Measurements from ENCODE around the gene TRMT13. TPM values are rescaled to one million over a fixed set of nuclear protein-coding genes. Genes with fewer than 3 reads are reported as not detected.
A peak's percentile ranks its signal among the peaks of the same experiment; 100 is the strongest.

The TRMT13 gene
- total and polyA plus RNA-seq, 2 of the 13 experiments (the other 11 are each of a cell fraction or from before 2014, with no cell fraction given): 10.0 to 12.4 TPM

GRCh38 chr1:100132566-100133477 lies at the start of gene TRMT13, which contains the start of gene SASS6 (continued):
- TF ChIP-seq, protein P1, sequence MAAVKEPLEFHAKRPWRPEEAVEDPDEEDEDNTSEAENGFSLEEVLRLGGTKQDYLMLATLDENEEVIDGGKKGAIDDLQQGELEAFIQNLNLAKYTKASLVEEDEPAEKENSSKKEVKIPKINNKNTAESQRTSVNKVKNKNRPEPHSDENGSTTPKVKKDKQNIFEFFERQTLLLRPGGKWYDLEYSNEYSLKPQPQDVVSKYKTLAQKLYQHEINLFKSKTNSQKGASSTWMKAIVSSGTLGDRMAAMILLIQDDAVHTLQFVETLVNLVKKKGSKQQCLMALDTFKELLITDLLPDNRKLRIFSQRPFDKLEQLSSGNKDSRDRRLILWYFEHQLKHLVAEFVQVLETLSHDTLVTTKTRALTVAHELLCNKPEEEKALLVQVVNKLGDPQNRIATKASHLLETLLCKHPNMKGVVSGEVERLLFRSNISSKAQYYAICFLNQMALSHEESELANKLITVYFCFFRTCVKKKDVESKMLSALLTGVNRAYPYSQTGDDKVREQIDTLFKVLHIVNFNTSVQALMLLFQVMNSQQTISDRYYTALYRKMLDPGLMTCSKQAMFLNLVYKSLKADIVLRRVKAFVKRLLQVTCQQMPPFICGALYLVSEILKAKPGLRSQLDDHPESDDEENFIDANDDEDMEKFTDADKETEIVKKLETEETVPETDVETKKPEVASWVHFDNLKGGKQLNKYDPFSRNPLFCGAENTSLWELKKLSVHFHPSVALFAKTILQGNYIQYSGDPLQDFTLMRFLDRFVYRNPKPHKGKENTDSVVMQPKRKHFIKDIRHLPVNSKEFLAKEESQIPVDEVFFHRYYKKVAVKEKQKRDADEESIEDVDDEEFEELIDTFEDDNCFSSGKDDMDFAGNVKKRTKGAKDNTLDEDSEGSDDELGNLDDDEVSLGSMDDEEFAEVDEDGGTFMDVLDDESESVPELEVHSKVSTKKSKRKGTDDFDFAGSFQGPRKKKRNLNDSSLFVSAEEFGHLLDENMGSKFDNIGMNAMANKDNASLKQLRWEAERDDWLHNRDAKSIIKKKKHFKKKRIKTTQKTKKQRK (IDR thresholded peaks at IDR 0.05; ENCODE audit: low read length): no peak
- peak; percentile 98 for TF ChIP-seq KAT8 (CRISPR knock-in tag; IDR thresholded peaks at IDR 0.05)
- peak; percentile 84 for TF ChIP-seq ZNF335 (CRISPR knock-in tag; IDR thresholded peaks at IDR 0.05)
- peak; percentile 86; the same call in 1 of the 2 replicates for TF ChIP-seq YEATS4 (CRISPR knock-in tag; IDR thresholded peaks at IDR 0.05; ENCODE audit: borderline replicate concordance)
- TF ChIP-seq RFXAP (CRISPR knock-in tag; IDR thresholded peaks at IDR 0.05; ENCODE audit: borderline replicate concordance): peak; percentile 88
- no peak; the same call in 1 of the 2 replicates for TF ChIP-seq ZSCAN25 (CRISPR knock-in tag; IDR thresholded peaks at IDR 0.05)
- TF ChIP-seq MLXIP (CRISPR knock-in tag; IDR thresholded peaks at IDR 0.05; ENCODE audit: borderline replicate concordance): 0 out of 2 replicates have a peak, but pooled peaks have one; percentile 58
- TF ChIP-seq NFRKB (IDR thresholded peaks at IDR 0.05): no peak
- TF ChIP-seq FOXC1 (CRISPR knock-in tag; IDR thresholded peaks at IDR 0.05; ENCODE audit: borderline replicate concordance): 0 out of 2 replicates have a peak, but pooled peaks have one; percentile 50
- TF ChIP-seq NR2F1 (CRISPR knock-in tag; IDR thresholded peaks at IDR 0.05): no peak
- TF ChIP-seq GATAD2A (CRISPR knock-in tag; IDR thresholded peaks at IDR 0.05): peak; percentile 34; the same call in 1 of the 2 replicates
- peak; percentile 81; the same call in 1 of the 2 replicates for TF ChIP-seq CBFB (CRISPR knock-in tag; IDR thresholded peaks at IDR 0.05)
- no peak for TF ChIP-seq ZNF367 (CRISPR knock-in tag; IDR thresholded peaks at IDR 0.05; ENCODE audit: borderline replicate concordance)
- TF ChIP-seq, protein P2, sequence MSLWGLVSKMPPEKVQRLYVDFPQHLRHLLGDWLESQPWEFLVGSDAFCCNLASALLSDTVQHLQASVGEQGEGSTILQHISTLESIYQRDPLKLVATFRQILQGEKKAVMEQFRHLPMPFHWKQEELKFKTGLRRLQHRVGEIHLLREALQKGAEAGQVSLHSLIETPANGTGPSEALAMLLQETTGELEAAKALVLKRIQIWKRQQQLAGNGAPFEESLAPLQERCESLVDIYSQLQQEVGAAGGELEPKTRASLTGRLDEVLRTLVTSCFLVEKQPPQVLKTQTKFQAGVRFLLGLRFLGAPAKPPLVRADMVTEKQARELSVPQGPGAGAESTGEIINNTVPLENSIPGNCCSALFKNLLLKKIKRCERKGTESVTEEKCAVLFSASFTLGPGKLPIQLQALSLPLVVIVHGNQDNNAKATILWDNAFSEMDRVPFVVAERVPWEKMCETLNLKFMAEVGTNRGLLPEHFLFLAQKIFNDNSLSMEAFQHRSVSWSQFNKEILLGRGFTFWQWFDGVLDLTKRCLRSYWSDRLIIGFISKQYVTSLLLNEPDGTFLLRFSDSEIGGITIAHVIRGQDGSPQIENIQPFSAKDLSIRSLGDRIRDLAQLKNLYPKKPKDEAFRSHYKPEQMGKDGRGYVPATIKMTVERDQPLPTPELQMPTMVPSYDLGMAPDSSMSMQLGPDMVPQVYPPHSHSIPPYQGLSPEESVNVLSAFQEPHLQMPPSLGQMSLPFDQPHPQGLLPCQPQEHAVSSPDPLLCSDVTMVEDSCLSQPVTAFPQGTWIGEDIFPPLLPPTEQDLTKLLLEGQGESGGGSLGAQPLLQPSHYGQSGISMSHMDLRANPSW (CRISPR knock-in tag; IDR thresholded peaks at IDR 0.05; ENCODE audit: borderline replicate concordance): peak; percentile 65; the same call in 1 of the 2 replicates
- TF ChIP-seq SIX4 (CRISPR knock-in tag; IDR thresholded peaks at IDR 0.05): no peak
- 0 out of 2 replicates have a peak, but pooled peaks have one; percentile 41 for TF ChIP-seq ZSCAN21 (CRISPR knock-in tag; IDR thresholded peaks at IDR 0.05; ENCODE audit: borderline replicate concordance)
- TF ChIP-seq, protein P3, sequence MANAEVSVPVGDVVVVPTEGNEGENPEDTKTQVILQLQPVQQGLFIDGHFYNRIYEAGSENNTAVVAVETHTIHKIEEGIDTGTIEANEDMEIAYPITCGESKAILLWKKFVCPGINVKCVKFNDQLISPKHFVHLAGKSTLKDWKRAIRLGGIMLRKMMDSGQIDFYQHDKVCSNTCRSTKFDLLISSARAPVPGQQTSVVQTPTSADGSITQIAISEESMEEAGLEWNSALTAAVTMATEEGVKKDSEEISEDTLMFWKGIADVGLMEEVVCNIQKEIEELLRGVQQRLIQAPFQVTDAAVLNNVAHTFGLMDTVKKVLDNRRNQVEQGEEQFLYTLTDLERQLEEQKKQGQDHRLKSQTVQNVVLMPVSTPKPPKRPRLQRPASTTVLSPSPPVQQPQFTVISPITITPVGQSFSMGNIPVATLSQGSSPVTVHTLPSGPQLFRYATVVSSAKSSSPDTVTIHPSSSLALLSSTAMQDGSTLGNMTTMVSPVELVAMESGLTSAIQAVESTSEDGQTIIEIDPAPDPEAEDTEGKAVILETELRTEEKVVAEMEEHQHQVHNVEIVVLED (CRISPR knock-in tag; IDR thresholded peaks at IDR 0.05; ENCODE audit: borderline replicate concordance): peak; percentile 87; the same call in 1 of the 2 replicates

Measured in HepG2 (cell line).